Tibial artery (tissue), 4 donors: Measurements from ENCODE around the gene ZNF331.

Experiments
- DNase-seq, 2 donors: peaks; one replicate each; pipeline ENCODE4 v3.0.0-alpha.2; 2019
- H3K27ac ChIP-seq, 2 donors: fragments of 200-600 bp; sonication (generic) in 1 of 2; 1 replicate in 1 of 2; 2 replicates in 1 of 2; pipeline ENCODE4 v1.5.1; 2018 to 2019; ENCODE audit warnings: mild to moderate bottlenecking in 1 of 2
- H3K27me3 ChIP-seq, 2 donors: fragments of 200-600 bp; sonication (generic) in 1 of 2; one replicate each; pipeline versions ENCODE4 v1.5.1 to v1.6.0; 2016 to 2019
- H3K36me3 ChIP-seq, 3 donors: fragments of 200-600 bp; sonication (generic) in 2 of 3; one replicate each; pipeline ENCODE4 v1.5.1; 2016 to 2019; ENCODE audit warnings: mild to moderate bottlenecking in 2 of 3
- H3K4me1 ChIP-seq, 4 donors: fragments of 200-600 bp; sonication (generic) in 2 of 4; 1 replicate in 3 of 4; 2 replicates in 1 of 4; pipeline ENCODE4 v1.5.1; 2016 to 2019
- H3K4me3 ChIP-seq, 2 donors: fragments of 200-600 bp; sonication (generic) in 1 of 2; 1 replicate in 1 of 2; 2 replicates in 1 of 2; pipeline ENCODE4 v1.5.1; 2018 to 2019; ENCODE audit warnings: mild to moderate bottlenecking in 2 of 2
- H3K9me3 ChIP-seq, 3 donors: fragments of 200-600 bp; sonication (generic) in 1 of 3; one replicate each; pipeline ENCODE4 v1.5.1; 2016 to 2019
- intact Hi-C: fragments of 100-400 bp; cut with DNase I; formaldehyde crosslinking; loops from one replicate; pipeline ENCODE4 v1.15.0; 2023; ENCODE audit warnings: low total_unique reads
- TF ChIP-seq, protein P1 (sequence below), 2 experiments: fragments of 200-600 bp in 1 of 2; fragments of 450-650 bp in 1 of 2; IDR thresholded peaks; one replicate each; pipeline ENCODE4 v1.5.1; 2017 to 2019; ENCODE audit warnings: antibody characterized with exemption in 2 of 2, mild to moderate bottlenecking in 1 of 2, moderate library complexity in 1 of 2

The ZNF331 gene

GRCh38 chr19:53608381-53608780, 70.4 kb downstream of the ZNF331 start:
- intact Hi-C loops = no loop called here
- Histone ChIP-seq H3K4me3 (no peak overlapping the region), H3K9me3 (no peaks in the 10 kb centered on the region), H3K27me3 (peaks cover 0 to 2% of the 10 kb centered on the region in 2 donors), H3K4me1 (no peaks in the 10 kb centered on the region), H3K36me3 (no peaks in the 10 kb centered on the region), H3K27ac (no peak overlapping the region)
- TF ChIP-seq, protein P1, sequence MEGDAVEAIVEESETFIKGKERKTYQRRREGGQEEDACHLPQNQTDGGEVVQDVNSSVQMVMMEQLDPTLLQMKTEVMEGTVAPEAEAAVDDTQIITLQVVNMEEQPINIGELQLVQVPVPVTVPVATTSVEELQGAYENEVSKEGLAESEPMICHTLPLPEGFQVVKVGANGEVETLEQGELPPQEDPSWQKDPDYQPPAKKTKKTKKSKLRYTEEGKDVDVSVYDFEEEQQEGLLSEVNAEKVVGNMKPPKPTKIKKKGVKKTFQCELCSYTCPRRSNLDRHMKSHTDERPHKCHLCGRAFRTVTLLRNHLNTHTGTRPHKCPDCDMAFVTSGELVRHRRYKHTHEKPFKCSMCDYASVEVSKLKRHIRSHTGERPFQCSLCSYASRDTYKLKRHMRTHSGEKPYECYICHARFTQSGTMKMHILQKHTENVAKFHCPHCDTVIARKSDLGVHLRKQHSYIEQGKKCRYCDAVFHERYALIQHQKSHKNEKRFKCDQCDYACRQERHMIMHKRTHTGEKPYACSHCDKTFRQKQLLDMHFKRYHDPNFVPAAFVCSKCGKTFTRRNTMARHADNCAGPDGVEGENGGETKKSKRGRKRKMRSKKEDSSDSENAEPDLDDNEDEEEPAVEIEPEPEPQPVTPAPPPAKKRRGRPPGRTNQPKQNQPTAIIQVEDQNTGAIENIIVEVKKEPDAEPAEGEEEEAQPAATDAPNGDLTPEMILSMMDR (IDR thresholded peaks at IDR 0.05) = no peak
- no peak for DNase-seq

- H3K4me1 ChIP-seq = no peaks in the 10 kb centered on the region
- no peaks in the 10 kb centered on the region for H3K36me3 ChIP-seq
- no peak overlapping the region for H3K4me3 ChIP-seq
- no peak overlapping the region for H3K27ac ChIP-seq
- TF ChIP-seq, protein P1 (IDR thresholded peaks at IDR 0.05) = no peak
- peaks cover 0 to 2% of the 10 kb centered on the region in 2 donors for H3K27me3 ChIP-seq
- intact Hi-C loops = no loop called here
- H3K9me3 ChIP-seq = no peaks in the 10 kb centered on the region
- no peak for DNase-seq
These were observed 75.0 kb downstream of the ZNF331 start for GRCh38 chr19:53612762-53613526.

DNA sequence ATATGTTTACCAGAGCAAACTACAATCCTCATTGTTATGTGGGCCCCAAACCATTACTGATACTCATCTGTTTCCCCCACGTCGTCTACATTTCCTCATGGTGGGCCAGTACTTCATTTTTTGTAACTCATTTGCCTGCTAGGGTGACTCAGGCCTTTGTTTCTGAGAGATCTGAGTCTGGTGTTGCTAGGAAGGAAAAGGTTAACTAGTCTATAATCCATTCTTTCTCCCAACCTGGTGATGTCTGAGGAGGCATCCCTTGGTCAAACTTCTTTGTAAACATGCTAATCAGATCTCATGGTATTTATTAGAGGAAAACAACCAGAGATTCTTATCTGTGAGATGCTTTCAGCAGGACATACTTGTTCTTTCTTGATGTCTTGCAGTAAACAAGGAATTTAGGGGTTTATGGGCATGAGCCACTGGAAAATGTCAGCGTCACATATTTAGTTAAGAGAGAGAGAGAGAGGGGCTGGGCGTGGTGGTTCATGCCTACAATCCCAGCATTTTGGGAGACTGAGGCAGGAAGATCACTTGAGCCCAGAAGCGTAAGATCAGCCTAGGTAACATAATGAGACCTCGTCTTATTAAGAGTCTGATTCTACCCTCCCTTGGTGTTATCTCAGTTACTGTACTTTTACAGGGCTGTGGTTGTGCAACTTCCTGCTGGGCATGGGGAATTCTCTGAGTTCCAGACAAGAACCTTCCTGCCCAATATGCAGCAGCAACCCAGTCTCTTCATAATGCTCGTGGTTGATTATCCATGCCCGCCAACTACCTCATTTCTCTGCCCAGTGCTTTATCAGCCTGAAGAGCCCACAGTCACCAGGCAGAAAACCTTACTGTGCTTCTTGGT, 84.2 kb downstream of the ZNF331 start:
- TF ChIP-seq, protein P1 (IDR thresholded peaks at IDR 0.05) = no peak
- Histone ChIP-seq H3K27me3 (no peaks in the 10 kb centered on the region), H3K36me3 (no peaks in the 10 kb centered on the region), H3K27ac (no peak overlapping the region), H3K9me3 (no peaks in the 10 kb centered on the region), H3K4me3 (no peak overlapping the region), H3K4me1 (no peaks in the 10 kb centered on the region)
- DNase-seq = no peak
- intact Hi-C loops = no loop called here

GRCh38 chr19:53624771-53625545, 87.0 kb downstream of the ZNF331 start:
- TF ChIP-seq, protein P1 (IDR thresholded peaks at IDR 0.05) = no peak
- H3K4me1 ChIP-seq = no peaks in the 10 kb centered on the region
- H3K27ac ChIP-seq = no peak overlapping the region
- H3K9me3 ChIP-seq = no peaks in the 10 kb centered on the region
- no peaks in the 10 kb centered on the region for H3K27me3 ChIP-seq
- H3K36me3 ChIP-seq = no peaks in the 10 kb centered on the region
- H3K4me3 ChIP-seq = no peak overlapping the region
- DNase-seq = no peak
- intact Hi-C loops = no loop called here

GRCh38 chr19:53626486-53626885, 88.5 kb downstream of the ZNF331 start:
- TF ChIP-seq, protein P1 (IDR thresholded peaks at IDR 0.05) = no peak
- Histone ChIP-seq H3K27ac (no peak overlapping the region), H3K4me1 (no peaks in the 10 kb centered on the region), H3K4me3 (no peak overlapping the region), H3K36me3 (no peaks in the 10 kb centered on the region), H3K27me3 (no peaks in the 10 kb centered on the region), H3K9me3 (no peaks in the 10 kb centered on the region)
- DNase-seq = no peak
- intact Hi-C loops = no loop called here
